GM13976 (cell line): ENCODE data around the gene ERMP1.

Experiments
- DNase-seq: peaks from one replicate; pipeline ENCODE4 v3.0.0; 2012; ENCODE audit warnings: low spot score
- in situ Hi-C: fragments of 300-500 bp; cut with MboI; formaldehyde crosslinking; loops from one replicate; pipeline ENCODE4 v1.12.0; 2022; ENCODE audit warnings: low sequenced_read_pairs, mixed read lengths, inconsistent platforms; ENCODE audit not compliant: unreplicated experiment
- TF ChIP-seq, protein P1 (sequence below): IDR thresholded peaks from 2 replicates; pipeline ENCODE4 v1.5.1; 2012; ENCODE audit warnings: borderline replicate concordance, mild to moderate bottlenecking; ENCODE audit not compliant: insufficient read depth; ENCODE audit errors: extremely low read depth, missing control alignments, control extremely low read depth

Gene ERMP1

DNA sequence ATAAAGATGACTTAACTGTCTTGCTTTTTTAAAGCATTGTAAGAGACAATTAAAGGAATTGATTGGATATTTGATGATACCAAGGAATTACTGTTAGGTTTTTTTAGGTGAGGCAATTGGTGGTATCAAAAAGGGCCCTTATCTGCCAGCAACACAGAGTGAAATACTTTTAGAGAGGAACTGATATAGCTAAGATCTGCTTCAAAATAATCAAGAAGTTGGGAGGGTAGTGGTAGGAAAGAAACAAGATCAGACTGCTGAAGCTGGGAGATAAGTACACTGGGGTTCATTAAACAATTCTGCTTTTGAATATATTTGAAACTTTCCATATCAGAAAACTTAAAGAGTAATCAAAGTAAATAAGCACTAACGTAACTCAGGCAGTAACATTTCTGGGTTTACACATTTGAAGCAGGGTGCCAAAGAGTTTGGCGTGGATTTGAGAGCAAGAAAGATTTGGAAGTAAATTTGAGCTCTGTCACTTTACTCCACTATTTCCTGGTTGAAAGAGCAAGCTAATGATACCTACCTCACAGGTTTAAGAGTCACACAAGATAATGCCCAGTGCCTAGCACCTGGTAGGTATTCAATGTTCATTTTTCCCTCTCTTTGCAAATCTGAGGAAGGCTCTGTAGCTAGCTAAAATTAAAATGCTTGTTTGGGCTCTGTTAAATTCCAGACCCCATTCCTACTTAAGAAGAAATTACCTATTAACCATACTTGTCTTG lies 6.9 kb downstream of the ERMP1 start:
- DNase-seq, result no peak
- in situ Hi-C loops, result no loop called here
- TF ChIP-seq, protein P1, sequence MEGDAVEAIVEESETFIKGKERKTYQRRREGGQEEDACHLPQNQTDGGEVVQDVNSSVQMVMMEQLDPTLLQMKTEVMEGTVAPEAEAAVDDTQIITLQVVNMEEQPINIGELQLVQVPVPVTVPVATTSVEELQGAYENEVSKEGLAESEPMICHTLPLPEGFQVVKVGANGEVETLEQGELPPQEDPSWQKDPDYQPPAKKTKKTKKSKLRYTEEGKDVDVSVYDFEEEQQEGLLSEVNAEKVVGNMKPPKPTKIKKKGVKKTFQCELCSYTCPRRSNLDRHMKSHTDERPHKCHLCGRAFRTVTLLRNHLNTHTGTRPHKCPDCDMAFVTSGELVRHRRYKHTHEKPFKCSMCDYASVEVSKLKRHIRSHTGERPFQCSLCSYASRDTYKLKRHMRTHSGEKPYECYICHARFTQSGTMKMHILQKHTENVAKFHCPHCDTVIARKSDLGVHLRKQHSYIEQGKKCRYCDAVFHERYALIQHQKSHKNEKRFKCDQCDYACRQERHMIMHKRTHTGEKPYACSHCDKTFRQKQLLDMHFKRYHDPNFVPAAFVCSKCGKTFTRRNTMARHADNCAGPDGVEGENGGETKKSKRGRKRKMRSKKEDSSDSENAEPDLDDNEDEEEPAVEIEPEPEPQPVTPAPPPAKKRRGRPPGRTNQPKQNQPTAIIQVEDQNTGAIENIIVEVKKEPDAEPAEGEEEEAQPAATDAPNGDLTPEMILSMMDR, result no peak

DNA sequence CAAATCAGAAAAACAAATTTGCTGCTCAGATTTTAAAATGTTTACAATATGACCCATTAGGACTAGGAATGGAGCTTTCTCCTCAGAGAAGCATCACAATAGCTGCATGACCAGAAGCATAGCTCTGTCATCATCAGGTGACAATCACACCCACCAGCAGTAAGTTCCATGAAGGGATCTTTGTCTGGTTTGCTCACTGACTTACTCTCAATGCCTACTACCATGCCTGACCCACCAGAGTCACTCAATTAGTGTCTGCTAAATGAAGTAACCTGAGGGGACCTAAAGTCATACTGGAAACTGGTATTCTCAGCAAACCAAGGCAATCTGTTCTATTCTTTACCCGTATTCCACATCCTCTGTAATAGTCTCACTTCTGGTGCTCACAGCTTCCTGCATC lies 7.7 kb downstream of the ERMP1 start:
- TF ChIP-seq, protein P1, result no peak
- in situ Hi-C loops, result no loop called here
- DNase-seq, result no peak

DNA sequence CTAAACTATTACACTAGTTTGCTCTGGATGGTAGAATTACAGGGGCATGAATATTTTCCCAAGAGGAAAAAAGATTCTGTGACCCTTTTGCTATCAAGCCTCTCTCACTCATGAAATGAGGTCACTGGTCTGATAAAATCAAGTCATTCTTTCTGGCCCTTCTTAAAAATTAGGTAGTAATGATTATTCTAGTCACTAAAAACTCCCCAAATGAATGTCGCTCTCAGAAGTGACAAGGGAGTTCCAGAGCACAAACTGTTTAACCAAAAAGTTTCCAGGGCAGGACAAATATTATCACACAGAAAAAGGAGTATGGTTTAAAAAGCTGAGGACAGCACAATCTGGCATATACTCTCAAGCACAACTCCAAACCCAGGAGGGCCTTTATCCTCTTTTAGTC lies 12.5 kb downstream of the ERMP1 start:
- TF ChIP-seq, protein P1, result no peak
- in situ Hi-C loops, result no loop called here
- peak; percentile 26 for DNase-seq

DNA sequence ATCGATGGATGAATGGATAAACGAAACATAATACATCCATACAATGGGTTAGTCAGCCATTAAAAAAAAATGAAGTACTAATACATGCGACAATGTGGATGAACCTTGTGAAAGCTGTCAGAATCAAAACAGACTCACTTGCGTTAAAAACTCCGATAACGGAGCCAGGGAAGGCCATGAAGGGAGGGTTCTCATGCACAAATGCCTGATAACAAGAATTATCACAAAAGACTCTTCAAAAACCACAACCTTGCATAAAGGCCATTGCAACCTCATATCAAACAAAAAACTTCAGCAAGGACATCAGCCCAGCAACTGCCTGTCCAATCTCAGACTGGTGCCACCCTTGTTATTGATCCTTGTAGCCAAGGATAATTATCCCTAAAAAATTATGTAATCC lies 13.7 kb downstream of the ERMP1 start:
- no peak for DNase-seq
- in situ Hi-C loops, result no loop called here

DNA sequence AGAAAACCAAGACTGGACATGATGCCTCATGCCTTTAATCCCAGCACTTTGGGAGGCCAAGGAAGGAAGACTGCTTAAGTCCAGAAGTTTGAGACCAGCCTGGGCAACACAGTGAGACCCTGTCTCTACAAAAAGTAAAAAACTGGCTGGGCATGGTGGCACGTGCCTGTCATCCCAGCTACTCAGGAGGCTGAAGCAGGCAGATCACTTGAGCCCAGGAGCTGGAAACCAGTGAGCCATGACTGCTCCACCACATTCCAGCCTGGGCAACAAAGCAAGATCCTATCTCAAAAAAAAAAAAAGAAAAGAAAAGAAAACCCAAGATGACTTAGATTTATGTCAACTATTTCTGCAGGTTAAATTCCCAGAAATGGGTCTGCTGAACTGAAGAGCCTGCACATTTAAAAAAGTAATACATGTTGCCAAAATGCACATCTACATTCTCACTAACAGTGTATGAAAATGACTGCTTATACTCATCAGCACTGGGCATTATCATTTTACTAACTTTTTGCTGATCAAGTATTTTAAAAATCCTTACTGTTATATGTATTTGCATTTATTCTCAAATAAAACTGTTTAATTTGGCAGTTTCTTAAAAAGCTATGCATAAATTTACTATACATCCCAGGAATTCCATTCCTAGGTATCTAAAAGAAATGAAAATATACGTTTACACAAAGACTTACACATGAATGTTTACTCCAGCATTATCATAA lies 14.3 kb downstream of the ERMP1 start:
- in situ Hi-C loops, result no loop called here
- TF ChIP-seq, protein P1, result no peak

More for the DNA sequence above, 13.7 kb downstream of the ERMP1 start:
- TF ChIP-seq, protein P1, result no peak

DNA sequence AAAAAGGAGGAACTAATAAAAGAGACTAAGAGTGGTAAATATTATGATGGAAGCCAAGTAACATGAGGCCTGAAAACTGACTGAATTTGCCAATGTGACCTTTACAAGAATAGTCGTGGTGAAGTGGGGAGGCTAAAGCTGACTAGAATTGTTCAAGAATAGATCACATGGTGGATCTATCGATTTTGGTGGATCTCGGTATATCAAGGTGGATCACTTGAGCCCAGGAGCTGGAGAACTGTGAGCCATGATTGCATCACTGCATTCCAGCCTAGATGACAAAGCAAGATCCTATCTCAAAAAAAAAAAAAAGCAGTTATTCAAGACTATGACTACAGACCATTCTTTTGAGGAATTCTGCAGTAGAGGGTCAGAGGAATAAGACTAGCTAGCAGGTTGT lies 15.1 kb downstream of the ERMP1 start:
- TF ChIP-seq, protein P1, result no peak
- no peak for DNase-seq

More for the DNA sequence above, 14.3 kb downstream of the ERMP1 start:
- no peak for DNase-seq

More for the DNA sequence above, 15.1 kb downstream of the ERMP1 start:
- in situ Hi-C loops, result no loop called here
